K562 (cell line): ENCODE results near the gene ISYNA1. TPM values are rescaled to one million over a fixed set of nuclear protein-coding genes. Genes with fewer than 3 reads are reported as not detected.

Source experiments
- CBFB ChIP-seq: sonication (generic); formaldehyde crosslinking; IDR thresholded peaks from 2 replicates; pipeline ENCODE4 v1.4.0; 2020; ENCODE audit warnings: mild to moderate bottlenecking, missing genetic modification reagents
- CHD1 ChIP-seq: fragments of 200-600 bp; sonication (generic); IDR thresholded peaks from one replicate; pipeline ENCODE4 v1.6.1; 2012; ENCODE audit warnings: mild to moderate bottlenecking, moderate library complexity, low read length, inconsistent platforms
- CHD2 ChIP-seq: IDR thresholded peaks from 2 replicates; pipeline ENCODE4 v1.6.1; 2011; ENCODE audit warnings: low read depth, low read length
- CTBP1 ChIP-seq: fragments of 450-650 bp; IDR thresholded peaks from 2 replicates; pipeline ENCODE4 v1.6.1; 2016; ENCODE audit warnings: borderline replicate concordance
- GTF2A2 ChIP-seq: IDR thresholded peaks from 2 replicates; pipeline ENCODE4 v1.6.1; 2016; ENCODE audit warnings: mild to moderate bottlenecking, missing genetic modification characterization, missing compliant biosample characterization
- HMG20A ChIP-seq: fragments of 450-650 bp; formaldehyde crosslinking; conservative IDR thresholded peaks from 2 replicates; pipeline ENCODE4 v1.4.0; 2020; ENCODE audit warnings: mild to moderate bottlenecking, mixed read lengths
- KDM5B ChIP-seq: fragments of 200-600 bp; sonication (generic); IDR thresholded peaks from 2 replicates; pipeline ENCODE4 v1.6.1; 2012; ENCODE audit warnings: low read depth, mild to moderate bottlenecking, moderate library complexity, low read length, control low read depth, inconsistent platforms; ENCODE audit not compliant: insufficient replicate concordance
- MAFK ChIP-seq: IDR thresholded peaks from 2 replicates; pipeline ENCODE4 v1.6.1; 2011; ENCODE audit warnings: low read length, improper control_type of control experiment
- RAD21 ChIP-seq, 2 experiments: fragments of 250-450 bp in 1 of 2; fragments of 450-650 bp in 1 of 2; sonication (Bioruptor Pico) in 1 of 2; formaldehyde crosslinking in 1 of 2; IDR thresholded peaks in 1 of 2; conservative IDR thresholded peaks in 1 of 2; 2 replicates each; pipeline versions ENCODE4 v1.4.0 to v1.8.0; 2020 to 2022; ENCODE audit warnings: mild to moderate bottlenecking in 2 of 2, moderate library complexity in 1 of 2
- RBM25 ChIP-seq: fragments of 200-400 bp; formaldehyde crosslinking; IDR thresholded peaks from 2 replicates; pipeline ENCODE4 v1.6.1; 2018; ENCODE audit warnings: low read length, low read depth, moderate library complexity; ENCODE audit not compliant: severe bottlenecking
- SMARCE1 ChIP-seq: fragments of 450-650 bp; IDR thresholded peaks from 2 replicates; pipeline ENCODE4 v1.7.1; 2016; ENCODE audit warnings: mild to moderate bottlenecking
- SMC3 ChIP-seq: conservative IDR thresholded peaks from 2 replicates; pipeline ENCODE4 v1.6.1; 2011; ENCODE audit warnings: low read depth, low read length, improper control_type of control experiment; ENCODE audit not compliant: insufficient read depth
- SRSF7 ChIP-seq: fragments of 200-400 bp; formaldehyde crosslinking; optimal IDR thresholded peaks from 2 replicates; pipeline ENCODE3; 2017; ENCODE audit warnings: mild to moderate bottlenecking, low read depth, low read length
- ZNF780A ChIP-seq: fragments of 250-450 bp; sonication (Bioruptor Pico); IDR thresholded peaks from 2 replicates; pipeline ENCODE4 v1.5.0; 2021; ENCODE audit warnings: mild to moderate bottlenecking
- ZNF79 ChIP-seq: fragments of 250-450 bp; sonication (Bioruptor Pico); IDR thresholded peaks from 2 replicates; pipeline ENCODE4 v1.4.0; 2020; ENCODE audit warnings: low read depth, mild to moderate bottlenecking, moderate library complexity
- polyA plus RNA-seq, 8 experiments: library from polyadenylated mRNA; depleted of rRNA in 4 of 8; stranded (reverse) in 5 of 8; unstranded in 3 of 8; fragments of >200 nt; fragmentation: Nextera tagmentation in 2 of 8; fragmentation: Illumina TruSeq in 1 of 8; extraction: Ambion mirVana in 2 of 8; extraction: Trizol in 1 of 8; gene quantifications; 2 replicates each; pipeline versions ENCODE4 v1.2.1 to v1.2.3, GENCODE V29; 2011 to 2014; ENCODE audit warnings: inconsistent platforms in 1 of 8, missing spikeins in 1 of 8
- total RNA-seq, 7 experiments: library from RNA; depleted of rRNA in 6 of 7; stranded (reverse); fragments of >200 nt in 6 of 7; fragmentation: Illumina TruSeq in 2 of 7; extraction: Trizol in 2 of 7; gene quantifications; 2 replicates each; pipeline versions ENCODE4 v1.2.1 to v1.2.3, GENCODE V29; 2011 to 2021; ENCODE audit warnings: low replicate concordance in 1 of 7
- TF ChIP-seq, protein P1 (sequence below): IDR thresholded peaks from 2 replicates; pipeline ENCODE4 v1.6.1; 2016; ENCODE audit warnings: missing genetic modification characterization, missing compliant biosample characterization
- TF ChIP-seq, protein P2 (sequence below): sonication (generic); formaldehyde crosslinking; IDR thresholded peaks from 2 replicates; pipeline ENCODE4 v1.8.1; 2023; ENCODE audit warnings: mild to moderate bottlenecking, missing genetic modification reagents
- TF ChIP-seq, protein P3 (sequence below): fragments of 250-450 bp; sonication (Bioruptor Pico); IDR thresholded peaks from 2 replicates; pipeline ENCODE4 v1.4.0; 2020; ENCODE audit warnings: mild to moderate bottlenecking, moderate library complexity
- TF ChIP-seq, protein P4 (sequence below): sonication (generic); formaldehyde crosslinking; IDR thresholded peaks from 2 replicates; pipeline ENCODE4 v1.8.1; 2022; ENCODE audit warnings: missing genetic modification reagents
- TF ChIP-seq, protein P5 (sequence below): fragments of 250-450 bp; sonication (Bioruptor Pico); IDR thresholded peaks from 2 replicates; pipeline ENCODE4 v1.5.0; 2022; ENCODE audit warnings: mild to moderate bottlenecking

Gene ISYNA1
- total and polyA plus RNA-seq, 9 of the 15 experiments (the other 6 are each of a cell fraction or from before 2014, with no cell fraction given), result 21.8 to 460 (median 93.2) TPM

DNA sequence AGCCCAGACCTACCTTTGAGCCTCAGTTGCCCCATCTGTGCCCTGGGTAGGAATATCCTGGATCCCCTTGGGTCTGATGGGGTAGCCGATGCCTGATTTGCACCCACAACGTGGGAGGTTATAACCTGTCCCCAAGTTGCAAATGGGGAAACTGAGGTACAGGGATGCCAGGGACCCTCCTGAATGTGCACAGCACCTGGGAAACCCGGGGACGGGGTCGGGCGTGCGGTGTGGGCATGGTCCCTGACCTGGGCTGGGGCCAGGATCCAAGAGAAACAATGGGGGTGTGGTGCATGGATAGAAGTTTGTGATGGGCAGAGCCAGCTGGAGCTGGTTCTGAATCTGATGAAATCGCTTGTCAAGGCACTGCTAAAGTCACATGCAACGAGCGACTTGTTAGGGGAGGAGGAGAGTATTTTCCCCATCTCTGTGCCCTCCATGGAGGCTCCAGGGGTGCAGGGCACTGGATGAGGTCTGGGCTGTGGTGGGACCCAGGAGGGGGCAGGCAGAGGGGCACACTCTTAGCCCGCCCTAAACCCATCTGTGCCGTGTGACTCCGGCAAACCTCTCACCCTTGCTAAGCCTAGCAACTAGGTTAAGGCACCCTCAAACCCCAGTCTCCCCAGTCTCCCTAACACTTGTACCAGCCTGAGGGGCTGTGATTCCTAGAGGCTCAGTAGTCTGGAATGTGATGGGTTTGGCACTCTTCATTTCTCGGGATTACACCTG is 51.2 kb downstream of the ISYNA1 start (continued):
- TF ChIP-seq MAFK (0 out of 2 replicates have a peak, but pooled peaks have one; percentile 4), KDM5B (peak; percentile 22), RBM25 (no peak), CBFB (CRISPR knock-in tag) (0 out of 2 replicates have a peak, but pooled peaks have one; percentile 62), CHD2 (peak; percentile 31; the same call in 1 of the 2 replicates), SMARCE1 (no peak), ZNF79 (CRISPR knock-in tag) (no peak), CHD1 (peak; percentile 96), ZNF780A (CRISPR knock-in tag) (no peak), SRSF7 (no peak), CTBP1 (no peak), GTF2A2 (tag) (no peak), SMC3 (no peak), RAD21 (CRISPR knock-in tag; conservative IDR thresholded peaks at IDR 0.05 in 1 of 2, IDR thresholded peaks at IDR 0.05 in 1 of 2) (no peak; a peak in 1 of 4 replicates), HMG20A (no peak)
- TF ChIP-seq, protein P1, sequence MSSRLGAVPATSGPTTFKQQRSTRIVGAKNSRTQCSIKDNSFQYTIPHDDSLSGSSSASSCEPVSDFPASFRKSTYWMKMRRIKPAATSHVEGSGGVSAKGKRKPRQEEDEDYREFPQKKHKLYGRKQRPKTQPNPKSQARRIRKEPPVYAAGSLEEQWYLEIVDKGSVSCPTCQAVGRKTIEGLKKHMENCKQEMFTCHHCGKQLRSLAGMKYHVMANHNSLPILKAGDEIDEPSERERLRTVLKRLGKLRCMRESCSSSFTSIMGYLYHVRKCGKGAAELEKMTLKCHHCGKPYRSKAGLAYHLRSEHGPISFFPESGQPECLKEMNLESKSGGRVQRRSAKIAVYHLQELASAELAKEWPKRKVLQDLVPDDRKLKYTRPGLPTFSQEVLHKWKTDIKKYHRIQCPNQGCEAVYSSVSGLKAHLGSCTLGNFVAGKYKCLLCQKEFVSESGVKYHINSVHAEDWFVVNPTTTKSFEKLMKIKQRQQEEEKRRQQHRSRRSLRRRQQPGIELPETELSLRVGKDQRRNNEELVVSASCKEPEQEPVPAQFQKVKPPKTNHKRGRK (tag), result no peak
- TF ChIP-seq, protein P2, sequence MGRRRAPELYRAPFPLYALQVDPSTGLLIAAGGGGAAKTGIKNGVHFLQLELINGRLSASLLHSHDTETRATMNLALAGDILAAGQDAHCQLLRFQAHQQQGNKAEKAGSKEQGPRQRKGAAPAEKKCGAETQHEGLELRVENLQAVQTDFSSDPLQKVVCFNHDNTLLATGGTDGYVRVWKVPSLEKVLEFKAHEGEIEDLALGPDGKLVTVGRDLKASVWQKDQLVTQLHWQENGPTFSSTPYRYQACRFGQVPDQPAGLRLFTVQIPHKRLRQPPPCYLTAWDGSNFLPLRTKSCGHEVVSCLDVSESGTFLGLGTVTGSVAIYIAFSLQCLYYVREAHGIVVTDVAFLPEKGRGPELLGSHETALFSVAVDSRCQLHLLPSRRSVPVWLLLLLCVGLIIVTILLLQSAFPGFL (CRISPR knock-in tag), result no peak
- TF ChIP-seq, protein P3, sequence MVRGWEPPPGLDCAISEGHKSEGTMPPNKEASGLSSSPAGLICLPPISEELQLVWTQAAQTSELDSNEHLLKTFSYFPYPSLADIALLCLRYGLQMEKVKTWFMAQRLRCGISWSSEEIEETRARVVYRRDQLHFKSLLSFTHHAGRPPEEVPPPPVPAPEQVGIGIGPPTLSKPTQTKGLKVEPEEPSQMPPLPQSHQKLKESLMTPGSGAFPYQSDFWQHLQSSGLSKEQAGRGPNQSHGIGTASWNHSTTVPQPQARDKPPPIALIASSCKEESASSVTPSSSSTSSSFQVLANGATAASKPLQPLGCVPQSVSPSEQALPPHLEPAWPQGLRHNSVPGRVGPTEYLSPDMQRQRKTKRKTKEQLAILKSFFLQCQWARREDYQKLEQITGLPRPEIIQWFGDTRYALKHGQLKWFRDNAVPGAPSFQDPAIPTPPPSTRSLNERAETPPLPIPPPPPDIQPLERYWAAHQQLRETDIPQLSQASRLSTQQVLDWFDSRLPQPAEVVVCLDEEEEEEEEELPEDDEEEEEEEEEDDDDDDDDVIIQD (CRISPR knock-in tag), result no peak
- TF ChIP-seq, protein P4, sequence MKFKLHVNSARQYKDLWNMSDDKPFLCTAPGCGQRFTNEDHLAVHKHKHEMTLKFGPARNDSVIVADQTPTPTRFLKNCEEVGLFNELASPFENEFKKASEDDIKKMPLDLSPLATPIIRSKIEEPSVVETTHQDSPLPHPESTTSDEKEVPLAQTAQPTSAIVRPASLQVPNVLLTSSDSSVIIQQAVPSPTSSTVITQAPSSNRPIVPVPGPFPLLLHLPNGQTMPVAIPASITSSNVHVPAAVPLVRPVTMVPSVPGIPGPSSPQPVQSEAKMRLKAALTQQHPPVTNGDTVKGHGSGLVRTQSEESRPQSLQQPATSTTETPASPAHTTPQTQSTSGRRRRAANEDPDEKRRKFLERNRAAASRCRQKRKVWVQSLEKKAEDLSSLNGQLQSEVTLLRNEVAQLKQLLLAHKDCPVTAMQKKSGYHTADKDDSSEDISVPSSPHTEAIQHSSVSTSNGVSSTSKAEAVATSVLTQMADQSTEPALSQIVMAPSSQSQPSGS (CRISPR knock-in tag), result no peak
- TF ChIP-seq, protein P5, sequence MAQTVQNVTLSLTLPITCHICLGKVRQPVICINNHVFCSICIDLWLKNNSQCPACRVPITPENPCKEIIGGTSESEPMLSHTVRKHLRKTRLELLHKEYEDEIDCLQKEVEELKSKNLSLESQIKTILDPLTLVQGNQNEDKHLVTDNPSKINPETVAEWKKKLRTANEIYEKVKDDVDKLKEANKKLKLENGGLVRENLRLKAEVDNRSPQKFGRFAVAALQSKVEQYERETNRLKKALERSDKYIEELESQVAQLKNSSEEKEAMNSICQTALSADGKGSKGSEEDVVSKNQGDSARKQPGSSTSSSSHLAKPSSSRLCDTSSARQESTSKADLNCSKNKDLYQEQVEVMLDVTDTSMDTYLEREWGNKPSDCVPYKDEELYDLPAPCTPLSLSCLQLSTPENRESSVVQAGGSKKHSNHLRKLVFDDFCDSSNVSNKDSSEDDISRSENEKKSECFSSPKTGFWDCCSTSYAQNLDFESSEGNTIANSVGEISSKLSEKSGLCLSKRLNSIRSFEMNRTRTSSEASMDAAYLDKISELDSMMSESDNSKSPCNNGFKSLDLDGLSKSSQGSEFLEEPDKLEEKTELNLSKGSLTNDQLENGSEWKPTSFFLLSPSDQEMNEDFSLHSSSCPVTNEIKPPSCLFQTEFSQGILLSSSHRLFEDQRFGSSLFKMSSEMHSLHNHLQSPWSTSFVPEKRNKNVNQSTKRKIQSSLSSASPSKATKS (CRISPR knock-in tag), result peak; percentile 47; the same call in 1 of the 2 replicates
